Measurements from ENCODE around the gene ORMDL3. TPM values are rescaled to one million over a fixed set of nuclear protein-coding genes. Genes with fewer than 3 reads are reported as not detected.

The ORMDL3 gene
- total RNA-seq, 1 experiment from 2014 or later: 18.0 TPM

Other genes starting within 250 kb of the ORMDL3 start
- gene PGAP3, start 239.5 kb downstream of the ORMDL3 start, total RNA-seq (2021): 3.6 and 7.6 TPM in 2 replicates
- 11.1 and 17.8 TPM in 2 replicates for gene ERBB2, start 227.5 kb downstream of the ORMDL3 start, total RNA-seq (2021)
- gene MIEN1, start 197.1 kb downstream of the ORMDL3 start, total RNA-seq (2021): 30.5 and 33.5 TPM in 2 replicates
- gene GRB7, start 189.7 kb downstream of the ORMDL3 start, total RNA-seq (2021): 0.62 and 0.63 TPM in 2 replicates
- not detected in 2 replicates for gene IKZF3, start 63.3 kb downstream of the ORMDL3 start, total RNA-seq (2021)
- gene ZPBP2, start 59.4 kb downstream of the ORMDL3 start, total RNA-seq (2021): not detected in 2 replicates
- 5.0 and 5.3 TPM in 2 replicates for gene GSDMB, start 9.0 kb downstream of the ORMDL3 start, total RNA-seq (2021)
- not detected in 2 replicates for gene LRRC3C, start 131 bp upstream of the ORMDL3 start, total RNA-seq (2021)
- gene GSDMA, start 35.4 kb upstream of the ORMDL3 start, total RNA-seq (2021): not detected in 2 replicates
- 161 and 168 TPM in 2 replicates for gene PSMD3, start 53.2 kb upstream of the ORMDL3 start, total RNA-seq (2021)
- gene CSF3, start 87.8 kb upstream of the ORMDL3 start, total RNA-seq (2021): not detected in 2 replicates
- 48.7 and 50.7 TPM in 2 replicates for gene MED24, start 126.8 kb upstream of the ORMDL3 start, total RNA-seq (2021)
- gene THRA, start 135.4 kb upstream of the ORMDL3 start, total RNA-seq (2021): 14.5 and 18.7 TPM in 2 replicates
- gene NR1D1, start 173.0 kb upstream of the ORMDL3 start, total RNA-seq (2021): 1.9 and 2.6 TPM in 2 replicates
- 56.9 and 59.9 TPM in 2 replicates for gene MSL1, start 194.4 kb upstream of the ORMDL3 start, total RNA-seq (2021)
- 65.1 and 66.5 TPM in 2 replicates for gene CASC3, start 212.9 kb upstream of the ORMDL3 start, total RNA-seq (2021)
- gene RAPGEFL1, start 249.9 kb upstream of the ORMDL3 start, total RNA-seq (2021): 11.4 and 11.9 TPM in 2 replicates

Measured in A673 (cell line).